HG03196 (cell line): ENCODE data around the gene TNFRSF1A.

ENCODE experiments used
- ATAC-seq: cut with Tn5 transposase; IDR thresholded peaks from one replicate; pipeline ENCODE4 v1.9.1; 2021; ENCODE audit not compliant: unreplicated experiment

The TNFRSF1A gene

GRCh38 chr12:6279631-6280030, 62.2 kb downstream of the TNFRSF1A start:
- ATAC-seq, result no peak

GRCh38 chr12:6279256-6279628, 62.6 kb downstream of the TNFRSF1A start:
- ATAC-seq, result no peak
